A549 (cell line): ENCODE data around the gene PRDM15.

Source experiments
- CEBPB ChIP-seq, 2 experiments: fragments of >200 bp in 1 of 2; sonication (Bioruptor Twin) in 1 of 2; formaldehyde crosslinking in 1 of 2; IDR thresholded peaks; 2 replicates each; pipeline ENCODE4 v1.6.1; 2012 to 2016
- KDM1A ChIP-seq: fragments of 200-600 bp; sonication (generic); IDR thresholded peaks from 2 replicates; pipeline ENCODE4 v1.6.1; 2016; ENCODE audit warnings: low read depth, mild to moderate bottlenecking
- MYC ChIP-seq: IDR thresholded peaks from 2 replicates; pipeline ENCODE4 v1.6.1; 2012; ENCODE audit warnings: mild to moderate bottlenecking, inconsistent platforms, low read length, improper control_type of control experiment, borderline replicate concordance
- POLR2A ChIP-seq: IDR thresholded peaks from 2 replicates; pipeline ENCODE4 v1.6.1; 2012; ENCODE audit warnings: mild to moderate bottlenecking, low read length
- RAD21 ChIP-seq, 2 experiments: fragments of >200 bp in 1 of 2; sonication (Bioruptor Twin) in 1 of 2; formaldehyde crosslinking in 1 of 2; IDR thresholded peaks in 1 of 2; conservative IDR thresholded peaks in 1 of 2; 2 replicates in 1 of 2; 3 replicates in 1 of 2; pipeline ENCODE4 v1.6.1; 2012 to 2018; ENCODE audit warnings: inconsistent platforms in 1 of 2
- TF ChIP-seq, protein P1 (sequence below): fragments of >200 bp; sonication (Bioruptor Twin); formaldehyde crosslinking; IDR thresholded peaks from 3 replicates; pipeline ENCODE4 v1.5.1; 2016
- TF ChIP-seq, protein P2 (sequence below): IDR thresholded peaks from 2 replicates; pipeline ENCODE4 v1.6.1; 2012

DNA sequence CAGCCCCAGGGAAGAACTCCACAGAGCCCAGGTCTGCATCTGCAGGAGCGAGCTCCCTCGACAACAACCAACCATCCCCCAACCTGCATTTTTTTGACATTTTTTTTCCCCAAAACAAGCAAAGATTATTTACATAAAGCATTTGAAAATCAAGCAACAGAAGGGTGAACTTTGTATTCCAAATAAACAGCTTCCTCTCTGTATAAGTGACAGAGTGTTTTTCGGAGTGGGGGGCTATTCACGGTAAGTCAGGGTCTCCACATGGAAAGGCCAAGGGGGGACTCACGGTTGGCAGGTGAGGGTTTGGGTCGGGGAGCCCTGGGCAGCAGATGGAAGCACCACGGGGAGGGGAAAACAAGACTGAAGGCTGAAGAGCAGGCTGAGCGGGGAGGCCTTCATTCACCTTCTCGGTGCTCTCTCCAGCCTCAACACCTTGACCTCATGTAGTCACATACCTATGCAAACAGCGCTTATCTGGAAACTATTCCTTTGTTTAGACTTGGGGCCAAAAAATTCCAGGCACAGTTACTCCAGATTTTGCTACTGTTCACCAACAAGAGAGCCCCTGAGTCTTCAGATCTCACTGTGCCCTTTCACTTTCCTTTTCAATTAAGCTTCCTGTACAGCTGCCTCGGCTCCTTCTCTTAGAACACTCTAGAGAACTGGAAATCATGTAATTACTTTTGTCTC is 47.1 kb upstream of the PRDM15 start:
- TF ChIP-seq KDM1A, result no peak
- TF ChIP-seq, protein P1, sequence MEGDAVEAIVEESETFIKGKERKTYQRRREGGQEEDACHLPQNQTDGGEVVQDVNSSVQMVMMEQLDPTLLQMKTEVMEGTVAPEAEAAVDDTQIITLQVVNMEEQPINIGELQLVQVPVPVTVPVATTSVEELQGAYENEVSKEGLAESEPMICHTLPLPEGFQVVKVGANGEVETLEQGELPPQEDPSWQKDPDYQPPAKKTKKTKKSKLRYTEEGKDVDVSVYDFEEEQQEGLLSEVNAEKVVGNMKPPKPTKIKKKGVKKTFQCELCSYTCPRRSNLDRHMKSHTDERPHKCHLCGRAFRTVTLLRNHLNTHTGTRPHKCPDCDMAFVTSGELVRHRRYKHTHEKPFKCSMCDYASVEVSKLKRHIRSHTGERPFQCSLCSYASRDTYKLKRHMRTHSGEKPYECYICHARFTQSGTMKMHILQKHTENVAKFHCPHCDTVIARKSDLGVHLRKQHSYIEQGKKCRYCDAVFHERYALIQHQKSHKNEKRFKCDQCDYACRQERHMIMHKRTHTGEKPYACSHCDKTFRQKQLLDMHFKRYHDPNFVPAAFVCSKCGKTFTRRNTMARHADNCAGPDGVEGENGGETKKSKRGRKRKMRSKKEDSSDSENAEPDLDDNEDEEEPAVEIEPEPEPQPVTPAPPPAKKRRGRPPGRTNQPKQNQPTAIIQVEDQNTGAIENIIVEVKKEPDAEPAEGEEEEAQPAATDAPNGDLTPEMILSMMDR, result no peak
- no peak for TF ChIP-seq POLR2A
- TF ChIP-seq, protein P2, sequence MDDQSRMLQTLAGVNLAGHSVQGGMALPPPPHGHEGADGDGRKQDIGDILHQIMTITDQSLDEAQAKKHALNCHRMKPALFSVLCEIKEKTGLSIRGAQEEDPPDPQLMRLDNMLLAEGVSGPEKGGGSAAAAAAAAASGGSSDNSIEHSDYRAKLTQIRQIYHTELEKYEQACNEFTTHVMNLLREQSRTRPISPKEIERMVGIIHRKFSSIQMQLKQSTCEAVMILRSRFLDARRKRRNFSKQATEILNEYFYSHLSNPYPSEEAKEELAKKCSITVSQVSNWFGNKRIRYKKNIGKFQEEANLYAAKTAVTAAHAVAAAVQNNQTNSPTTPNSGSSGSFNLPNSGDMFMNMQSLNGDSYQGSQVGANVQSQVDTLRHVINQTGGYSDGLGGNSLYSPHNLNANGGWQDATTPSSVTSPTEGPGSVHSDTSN, result no peak
- TF ChIP-seq CEBPB (IDR thresholded peaks at IDR 0.05), result no peak
- no peak for TF ChIP-seq MYC
- no peak for TF ChIP-seq RAD21 (conservative IDR thresholded peaks at IDR 0.05 in 1 of 2, IDR thresholded peaks at IDR 0.05 in 1 of 2)
